Measurements from ENCODE around the gene CDH12.

The CDH12 gene

DNA sequence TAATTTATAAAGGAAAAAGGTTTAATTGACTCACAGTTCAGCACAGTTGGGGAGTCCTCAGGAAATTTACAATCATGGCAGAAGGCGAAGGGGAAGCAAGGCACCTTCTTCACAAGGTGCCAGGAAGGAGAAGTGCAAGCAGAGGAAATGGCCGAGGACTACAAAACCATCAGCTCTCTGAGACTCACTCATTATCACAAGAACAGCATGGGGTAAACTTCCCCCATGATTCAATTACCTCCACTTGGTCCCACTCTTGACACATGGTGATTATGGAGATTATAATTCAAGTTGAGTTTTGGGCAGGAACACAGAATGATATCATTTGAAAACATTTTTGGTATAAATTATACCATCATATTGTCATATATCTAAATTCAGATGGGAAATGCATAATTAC is 934.7 kb downstream of the CDH12 start:
- DNase-seq, result no peak

DNA sequence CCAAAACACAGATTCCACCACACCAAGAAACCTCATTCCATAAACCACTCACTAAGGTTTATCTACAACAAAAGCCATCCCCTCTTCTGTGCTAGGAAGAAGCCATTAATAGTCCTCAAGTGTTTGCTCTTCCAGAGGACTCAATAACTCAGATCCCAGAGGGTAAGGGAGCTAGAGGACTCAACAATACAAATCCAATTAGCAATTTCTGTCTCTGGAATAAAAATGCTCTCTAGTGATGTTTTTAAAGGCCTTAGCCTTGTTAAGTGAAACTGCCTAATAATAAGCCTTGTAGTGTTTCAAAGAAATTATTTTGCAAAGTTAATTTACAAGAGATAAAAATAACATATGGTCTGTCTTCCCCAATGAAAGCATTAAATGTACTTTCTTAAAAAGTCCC is 942.4 kb downstream of the CDH12 start:
- DNase-seq, result no peak

DNA sequence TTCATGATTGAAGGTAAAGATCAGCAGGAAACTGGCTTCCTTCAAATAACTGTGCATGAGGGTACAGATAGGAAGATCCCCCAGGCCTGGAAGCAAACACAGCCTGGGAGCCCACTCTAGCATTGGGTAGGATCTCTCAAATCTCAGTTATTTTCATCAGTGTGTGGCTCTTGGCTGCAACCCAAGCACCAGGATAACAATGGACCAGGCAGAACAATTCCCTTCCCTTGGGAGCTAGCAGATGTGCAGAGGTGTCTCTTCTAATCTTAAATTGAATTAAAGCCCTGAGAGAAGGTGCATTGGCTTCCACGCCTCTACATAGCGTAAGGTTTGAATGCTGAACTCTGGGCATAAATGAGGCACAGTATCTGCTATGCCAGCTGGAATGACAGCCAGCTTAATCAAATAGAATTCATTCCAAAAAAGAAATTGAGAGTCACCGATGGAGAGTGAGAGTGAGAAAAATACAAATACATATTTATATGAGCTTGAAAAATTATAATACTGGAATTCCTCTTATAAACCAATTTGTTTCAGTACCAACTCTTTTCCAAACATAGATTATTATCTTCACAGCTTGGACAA is 957.3 kb downstream of the CDH12 start:
- no peak for DNase-seq

DNA sequence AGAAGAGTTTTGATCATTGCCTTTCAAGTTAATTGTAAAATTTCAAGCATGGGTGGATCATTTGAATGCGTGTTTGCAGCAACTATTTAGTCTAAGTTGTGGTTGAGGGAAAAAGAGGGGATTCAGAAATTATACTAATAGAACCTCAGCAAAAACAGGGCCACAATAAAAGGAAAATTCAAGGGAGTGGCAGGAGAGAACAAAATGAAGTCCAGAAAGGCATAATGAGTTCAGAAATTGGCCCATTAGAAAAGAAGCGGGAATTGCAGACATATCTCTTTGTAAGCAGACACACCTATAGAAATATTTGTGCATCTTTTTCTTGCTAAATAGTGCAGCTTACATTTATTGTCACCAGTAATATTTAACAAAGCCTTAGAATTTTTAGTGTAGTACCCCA is 960.0 kb downstream of the CDH12 start:
- DNase-seq, result no peak

DNA sequence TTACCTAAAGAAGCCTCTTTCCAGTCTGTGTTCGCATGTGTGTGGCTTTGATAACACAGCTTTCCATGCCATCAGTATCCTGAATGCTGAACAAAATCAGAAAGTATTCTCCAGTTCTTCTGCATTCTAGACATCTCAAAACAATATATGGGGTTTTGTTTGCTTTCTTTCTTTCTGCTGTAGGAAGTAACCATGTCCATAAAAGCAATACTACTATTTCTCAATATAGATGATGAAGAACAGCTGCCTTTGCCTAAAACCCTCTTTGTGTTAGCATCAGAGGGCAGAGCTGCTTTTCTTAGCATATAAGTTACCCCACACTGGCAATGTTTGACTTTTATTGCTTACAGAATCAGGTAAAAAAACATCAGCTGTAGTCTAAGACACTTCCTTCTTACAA is 963.6 kb downstream of the CDH12 start:
- DNase-seq, result no peak

DNA sequence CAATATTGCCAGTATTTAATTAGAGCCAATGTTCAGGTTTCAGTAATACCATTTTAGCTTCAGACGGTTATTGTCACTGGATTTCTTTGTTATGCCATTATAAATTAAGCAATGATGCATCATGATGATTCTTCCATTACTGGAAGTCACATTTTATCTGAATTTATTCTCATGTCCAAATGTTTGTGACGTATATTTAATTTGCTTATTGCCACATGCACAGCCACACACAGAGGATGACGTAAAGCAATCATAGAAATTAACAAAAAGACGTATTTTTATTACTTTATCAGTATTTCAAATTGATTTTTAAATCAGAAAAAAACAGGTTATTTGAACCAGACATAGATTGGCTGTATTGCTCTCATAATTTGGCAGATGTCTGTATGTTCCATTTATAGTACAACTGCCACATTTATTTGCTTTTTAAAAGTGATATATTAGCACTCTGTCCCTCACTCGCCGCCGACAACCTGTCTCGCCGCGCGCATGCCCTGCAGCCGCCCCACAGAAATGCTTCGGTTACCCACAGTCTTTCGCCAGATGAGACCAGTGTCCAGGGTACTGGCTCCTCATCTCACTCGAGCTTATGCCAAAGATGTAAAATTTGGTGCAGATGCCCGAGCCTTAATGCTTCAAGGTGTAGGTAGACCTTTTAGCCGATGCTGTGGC is 970.9 kb downstream of the CDH12 start:
- DNase-seq, result no peak

DNA sequence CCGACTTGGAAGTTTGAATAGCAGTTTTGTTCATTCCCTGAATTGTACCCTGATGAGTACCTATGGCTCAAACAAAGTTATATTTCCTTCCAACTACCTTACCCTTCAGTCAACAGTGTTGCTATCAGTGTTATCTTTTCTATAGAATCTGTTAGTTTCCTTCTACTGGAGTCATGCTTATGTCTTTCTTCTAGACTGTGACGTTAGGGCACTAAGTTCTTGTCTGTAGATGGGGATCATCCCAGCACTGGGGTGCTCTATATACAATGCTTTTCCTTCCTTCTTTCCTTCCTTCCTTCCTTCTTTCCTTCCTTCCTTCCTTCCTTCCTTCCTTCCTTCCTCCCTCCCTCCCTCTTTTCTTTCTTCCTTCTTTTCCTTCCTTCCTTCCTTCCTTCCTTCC is 973.0 kb downstream of the CDH12 start:
- no peak for DNase-seq

DNA sequence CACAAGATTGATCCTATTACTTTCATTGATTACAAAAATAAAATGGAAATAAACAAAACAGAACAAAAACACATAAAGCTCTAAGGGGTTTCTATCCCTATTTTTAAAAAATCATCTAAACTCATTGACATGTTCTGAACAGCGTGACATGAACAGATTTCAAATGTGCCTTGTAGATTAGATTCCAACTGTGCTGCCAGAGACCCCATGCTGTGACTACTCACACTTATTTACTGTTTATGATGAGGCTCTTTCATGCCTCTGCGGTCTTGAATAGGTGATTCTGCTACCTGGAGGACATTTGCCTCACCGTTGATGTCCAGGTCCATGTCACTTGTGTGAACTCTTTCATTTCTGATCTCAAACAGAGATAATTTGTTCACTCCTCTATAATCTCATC is 990.2 kb downstream of the CDH12 start:
- DNase-seq, result no peak

DNA sequence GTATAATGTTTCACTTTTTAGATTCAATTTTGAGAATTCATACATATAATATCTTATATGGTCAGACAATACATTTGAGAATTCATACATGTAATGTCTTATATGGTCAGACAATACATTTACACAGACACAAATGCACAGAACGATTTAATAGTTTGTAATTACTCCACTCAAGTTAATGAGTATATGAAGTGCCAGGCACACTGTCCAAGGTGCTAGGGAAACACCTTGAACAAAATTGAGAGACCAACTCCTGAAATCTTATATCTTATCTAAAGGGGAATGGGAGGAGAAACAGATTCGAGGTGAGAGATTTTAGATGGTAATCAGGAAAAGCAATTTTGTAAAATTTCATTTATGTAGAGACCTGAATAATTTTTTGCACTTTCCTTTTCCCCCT is 994.7 kb downstream of the CDH12 start:
- no peak for DNase-seq

DNA sequence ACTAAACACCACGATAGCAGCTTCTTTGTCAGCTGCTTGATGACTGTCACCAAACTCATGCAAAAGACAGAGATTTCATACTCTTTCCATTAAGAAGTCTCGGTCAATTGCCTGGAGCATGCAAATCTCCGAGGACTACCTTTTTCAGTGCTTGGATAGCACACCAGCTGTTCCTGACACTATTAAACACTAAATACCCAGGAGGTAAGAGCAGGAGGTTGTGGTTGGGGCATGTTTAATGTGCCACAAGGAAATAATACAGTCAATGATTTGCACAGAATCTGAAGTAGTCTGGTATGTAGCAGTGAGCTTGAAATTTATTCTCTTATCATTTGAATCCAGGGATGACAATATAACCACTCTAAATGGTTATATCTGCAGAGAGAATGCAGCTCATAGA is 996.2 kb downstream of the CDH12 start:
- no peak for DNase-seq

DNA sequence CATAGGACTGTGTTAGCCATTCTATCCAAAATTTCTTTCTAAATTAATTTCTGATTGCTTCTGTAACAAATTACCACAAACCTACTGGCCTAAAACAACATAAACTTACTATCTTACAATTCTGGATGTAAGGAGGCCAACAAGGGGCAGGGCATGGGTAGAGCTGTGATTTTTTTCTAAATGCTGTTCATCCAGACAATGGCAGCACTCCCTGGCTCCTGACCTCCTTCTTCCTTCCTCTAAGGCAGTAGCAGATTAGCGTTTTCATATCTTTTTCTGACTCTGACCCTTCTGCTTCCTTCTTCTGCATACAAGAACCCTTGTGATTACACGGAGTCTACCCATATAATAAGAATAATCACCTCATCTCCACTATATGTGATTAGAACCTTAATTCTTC is 1005.8 kb downstream of the CDH12 start:
- DNase-seq, result no peak

DNA sequence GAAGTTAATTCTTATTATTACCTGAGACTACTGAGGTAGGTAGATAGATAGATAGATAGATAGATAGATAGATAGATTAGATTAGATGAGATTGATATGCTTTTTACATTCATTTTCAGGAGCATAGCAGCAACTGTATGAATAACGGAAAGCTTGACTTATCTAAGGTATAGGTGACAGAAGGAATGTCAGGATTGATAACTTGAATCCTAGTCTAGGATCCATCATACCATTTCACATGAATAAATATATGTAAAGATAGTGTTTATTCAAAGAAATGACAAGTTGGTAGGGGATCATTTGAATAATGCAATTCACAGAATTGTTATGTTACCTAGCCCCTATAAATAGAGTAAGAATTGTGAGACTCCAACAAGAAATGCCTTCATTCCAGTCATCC is 1008.2 kb downstream of the CDH12 start:
- no peak for DNase-seq

DNA sequence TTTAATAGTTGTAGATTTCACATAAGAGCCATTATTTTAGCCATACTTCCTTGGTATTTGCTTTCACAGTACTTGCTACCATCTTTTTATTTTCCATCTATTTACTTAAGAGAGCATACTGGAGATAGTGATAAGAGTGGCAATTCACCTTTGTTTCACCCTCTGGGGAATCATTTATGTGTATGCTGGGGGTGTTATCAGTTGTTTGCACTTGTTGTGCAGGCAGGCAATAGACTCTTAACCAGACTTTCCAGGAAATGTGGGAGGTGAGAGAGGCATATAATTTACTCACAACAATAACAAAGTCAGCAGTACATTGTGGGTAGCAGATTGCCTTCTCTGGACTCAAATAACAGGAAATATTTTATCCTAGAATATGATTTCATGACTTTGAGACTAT is 1018.3 kb downstream of the CDH12 start:
- no peak for DNase-seq

DNA sequence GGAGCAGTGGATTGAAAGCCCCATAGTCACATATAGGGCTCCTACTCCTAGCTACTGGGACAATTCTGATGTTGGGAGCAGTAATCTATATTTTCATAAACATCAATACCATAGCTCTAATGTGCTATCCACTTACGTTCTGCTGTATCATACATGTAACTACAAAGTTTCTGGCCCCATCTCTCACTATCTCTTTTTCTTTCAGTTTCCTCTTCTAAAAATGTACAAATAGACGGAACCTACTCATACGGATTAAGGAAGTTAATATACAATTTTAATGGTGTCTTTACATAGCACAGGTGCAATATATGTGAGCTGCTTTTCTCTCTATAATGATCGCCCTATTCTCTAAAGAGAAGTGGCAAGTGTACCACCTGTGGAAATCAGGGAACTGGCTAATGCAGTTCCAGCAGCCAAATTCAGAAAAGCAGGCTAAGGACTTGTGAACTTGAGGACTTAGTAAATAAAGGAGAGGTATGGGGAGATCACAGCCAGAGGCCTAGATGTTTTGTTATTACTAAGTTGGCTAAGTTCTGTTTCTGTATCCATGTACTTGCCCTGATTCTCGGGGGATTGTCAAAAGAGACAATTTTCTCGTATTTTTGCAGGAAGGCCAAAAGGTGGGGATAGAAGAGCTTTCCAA is 1021.9 kb downstream of the CDH12 start:
- no peak for DNase-seq

DNA sequence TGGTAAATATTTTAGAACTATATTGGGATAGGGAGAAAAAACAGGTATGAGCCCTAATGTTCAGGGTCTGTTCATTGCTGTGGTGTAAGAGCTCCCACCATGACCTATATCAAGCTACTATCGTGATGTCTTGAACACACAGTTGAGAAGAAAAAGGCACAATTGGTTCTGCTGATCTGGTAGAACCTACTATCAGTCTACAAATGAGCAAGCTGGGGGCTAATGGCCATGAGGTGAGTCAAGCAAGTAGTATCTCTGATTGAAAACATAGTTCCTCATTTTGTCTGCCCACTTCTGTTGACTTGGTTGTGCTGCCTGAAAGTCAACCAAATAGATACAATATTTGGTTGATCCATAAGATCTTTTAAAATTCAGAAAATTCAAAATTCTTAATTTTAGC is 1026.3 kb downstream of the CDH12 start:
- DNase-seq, result no peak

DNA sequence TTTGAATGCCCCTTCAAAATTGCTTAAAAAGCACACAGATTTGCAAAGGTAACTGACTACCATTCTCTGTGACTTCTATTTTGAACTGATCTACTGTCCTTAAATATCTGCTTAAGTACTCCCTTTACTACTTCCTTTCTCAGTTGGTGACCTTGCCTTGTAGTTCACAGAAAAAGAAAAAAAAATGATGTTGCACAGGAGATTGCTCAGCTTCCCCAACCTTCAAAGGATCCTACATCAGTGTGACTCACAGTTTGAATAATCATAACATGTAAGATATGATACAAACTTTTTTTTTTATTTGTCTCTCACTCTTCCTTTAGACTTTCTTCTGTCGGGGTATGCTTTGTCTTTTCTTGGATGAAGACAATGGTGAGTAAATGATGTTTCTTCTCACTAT is 1029.6 kb downstream of the CDH12 start:
- DNase-seq, result no peak

DNA sequence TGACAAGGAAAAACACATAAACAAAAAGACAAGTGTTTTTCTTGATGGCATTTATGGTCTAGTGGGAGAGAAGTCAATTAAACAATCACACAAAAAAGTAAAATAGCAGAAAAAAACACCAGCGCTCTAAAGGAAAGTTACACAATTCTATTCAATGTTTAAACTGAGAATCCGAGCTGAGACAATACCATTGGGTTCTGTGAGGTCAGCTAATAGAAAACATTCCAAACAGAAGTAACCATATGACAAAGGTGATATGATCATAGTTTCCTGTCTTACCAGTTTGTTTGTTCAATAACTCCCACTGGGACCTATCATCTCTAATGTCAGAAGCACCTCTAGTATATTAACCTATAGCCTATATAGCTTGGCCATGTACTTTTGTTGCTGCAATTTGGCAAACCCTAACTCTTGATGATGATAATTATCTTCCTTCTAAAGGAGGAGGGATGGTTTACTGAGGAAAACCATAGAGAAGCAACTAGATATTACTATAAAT is 1030.0 kb downstream of the CDH12 start:
- no peak for DNase-seq

DNA sequence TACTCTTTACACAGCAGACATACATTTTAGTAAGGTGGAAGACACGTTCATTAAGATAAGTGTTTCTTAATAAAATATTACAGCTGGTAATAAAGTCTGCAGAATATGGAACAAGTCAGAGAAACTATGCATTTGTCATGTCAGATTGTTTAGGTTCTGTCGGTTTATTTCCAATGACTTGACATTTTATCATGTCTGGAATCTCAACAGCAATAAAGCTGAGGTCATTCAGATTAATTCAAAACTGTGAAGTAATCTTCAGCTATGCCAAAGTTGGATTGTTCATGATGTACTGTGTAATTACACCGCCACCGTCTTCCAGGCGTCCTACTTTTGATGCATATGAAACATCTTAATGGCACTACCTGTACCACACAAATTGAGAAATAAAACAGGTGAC is 1032.6 kb downstream of the CDH12 start:
- DNase-seq, result no peak

DNA sequence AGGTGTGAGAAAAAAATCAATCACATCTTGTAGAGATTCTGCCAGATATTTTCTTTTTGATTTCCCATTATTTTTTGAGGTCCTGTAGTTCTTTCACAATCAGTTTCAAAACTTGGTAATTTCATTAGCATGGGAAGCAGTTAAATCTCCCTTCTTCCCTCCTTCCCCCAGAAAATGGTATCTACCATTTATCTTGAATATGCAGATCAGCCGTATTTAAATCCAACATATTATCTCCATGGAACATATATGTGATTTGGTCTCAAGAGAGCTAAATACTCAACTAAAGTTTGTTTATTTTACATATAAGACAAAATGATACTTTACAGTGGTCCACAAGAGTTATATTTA is 1034.8 kb downstream of the CDH12 start:
- DNase-seq, result no peak

DNA sequence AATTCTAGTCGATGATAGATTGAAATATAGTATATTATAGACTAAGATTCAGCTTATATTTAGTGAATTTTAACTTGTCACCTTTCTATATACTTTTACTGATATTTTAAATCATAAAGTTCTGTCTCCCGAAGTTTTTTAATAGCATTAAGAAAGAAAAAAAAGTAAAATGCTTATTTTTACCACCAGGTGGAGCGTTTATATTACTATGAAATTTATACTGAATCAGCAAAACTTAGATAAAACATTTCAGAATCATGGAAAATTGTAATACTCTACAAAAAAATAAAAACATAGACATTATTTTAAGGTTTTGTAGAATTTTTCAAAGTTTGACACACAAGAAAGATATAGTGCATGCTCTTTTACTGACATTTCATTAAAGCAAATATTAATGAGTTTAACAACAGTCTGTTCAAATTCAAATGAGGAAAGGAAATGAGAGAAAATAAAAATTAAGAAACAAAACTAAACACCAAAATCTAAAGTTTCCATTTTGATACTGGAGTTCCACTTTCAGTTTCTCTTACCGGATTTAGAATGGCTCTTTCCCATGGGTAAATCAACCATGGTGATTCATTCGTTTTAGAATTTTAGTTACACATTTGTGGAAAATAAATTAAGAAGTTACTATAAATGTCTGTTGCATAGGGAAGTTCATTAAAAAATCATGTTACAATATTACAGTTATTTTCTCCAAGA is 1035.3 kb downstream of the CDH12 start:
- no peak for DNase-seq

DNA sequence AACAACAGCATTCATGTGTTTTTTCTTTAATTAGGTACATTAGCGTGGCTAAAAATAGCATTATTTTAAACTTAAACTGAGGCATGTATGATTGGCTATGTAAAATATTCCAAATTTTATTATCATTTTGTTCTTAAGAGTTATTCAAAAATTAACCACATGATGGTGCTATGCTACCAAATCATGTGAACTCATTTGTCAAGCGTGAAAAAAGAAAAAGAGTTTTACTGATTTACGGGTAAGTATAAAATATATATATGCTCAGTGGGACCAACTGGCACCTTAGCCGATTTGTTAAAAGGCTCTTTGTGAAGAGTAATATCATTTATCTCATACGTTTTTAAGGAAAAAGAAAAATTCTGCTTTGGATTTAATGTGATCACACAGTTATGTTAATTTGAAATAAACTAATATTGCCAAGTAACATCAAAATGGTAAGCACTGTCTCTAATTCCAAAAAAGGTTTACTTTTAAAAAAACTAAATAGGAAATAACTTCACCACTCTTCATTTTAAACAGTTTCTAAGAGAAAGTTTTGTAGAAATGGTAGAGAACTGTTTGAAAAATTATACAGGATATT is 1042.3 kb downstream of the CDH12 start:
- DNase-seq, result no peak

DNA sequence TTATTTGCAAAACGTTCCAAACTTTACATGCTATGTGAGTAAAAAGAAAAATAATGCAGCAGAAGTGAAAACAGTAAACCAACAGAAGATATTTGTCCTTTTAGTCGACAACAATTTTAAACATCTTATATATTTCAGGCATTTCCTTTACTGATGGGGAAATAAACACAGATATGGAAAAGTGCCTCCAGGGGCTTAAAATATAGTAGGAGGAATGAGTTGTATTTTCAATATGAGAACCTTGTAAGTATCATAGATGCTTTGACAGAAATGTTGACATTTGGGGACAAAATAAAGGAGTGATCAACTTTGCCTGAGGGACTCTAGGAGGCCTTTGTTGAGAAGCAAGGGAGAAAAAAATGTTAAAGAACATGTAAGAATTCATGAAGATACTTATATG is 1043.5 kb downstream of the CDH12 start:
- DNase-seq, result no peak

DNA sequence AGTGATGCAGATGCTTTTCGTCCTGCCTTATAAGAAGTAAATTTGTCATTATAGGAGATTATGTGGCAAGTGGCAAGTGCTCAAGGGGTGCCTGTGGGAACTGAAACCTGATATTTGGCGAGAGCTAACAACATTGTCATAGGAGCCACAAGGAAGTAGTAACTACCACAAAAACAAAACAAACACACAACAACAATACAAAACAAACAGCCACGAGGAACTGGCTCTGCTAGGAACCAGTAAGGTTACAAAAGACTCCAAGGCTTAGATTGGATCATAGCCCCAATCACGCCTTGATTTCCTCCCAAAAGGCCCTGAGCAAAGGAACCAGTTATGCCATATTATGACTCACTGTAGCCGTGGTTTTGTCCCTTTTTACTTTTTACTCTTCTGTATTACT is 1045.2 kb downstream of the CDH12 start:
- no peak for DNase-seq

DNA sequence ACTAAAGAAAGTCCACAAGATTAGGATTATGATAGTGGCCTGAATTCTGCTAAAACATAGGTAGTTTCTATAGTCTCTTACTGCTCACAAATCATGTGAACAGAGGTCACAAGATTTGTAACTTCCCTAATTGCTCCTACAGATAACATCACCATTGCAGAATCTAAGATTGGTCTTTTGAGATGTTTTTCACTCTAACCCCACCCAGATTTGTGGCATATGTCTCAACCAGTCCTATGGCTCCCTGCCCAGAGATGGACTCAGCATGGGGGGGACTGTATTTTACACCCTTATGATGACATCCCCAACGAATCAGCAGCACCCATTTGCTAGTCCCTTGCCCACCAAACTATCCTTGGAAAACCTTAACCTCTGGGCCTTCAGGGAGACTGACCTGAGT is 1046.2 kb downstream of the CDH12 start:
- no peak for DNase-seq
